GM23338 (cell line): ENCODE results near the gene PDE7B. TPM values are rescaled to one million over a fixed set of nuclear protein-coding genes. Genes with fewer than 3 reads are reported as not detected.

Experiments
- ATAC-seq: fragments of 200-7000 bp; cut with Tn5 transposase; 3 replicates; pipeline ENCODE4 v1.9.1; 2020
- DNase-seq: peaks from one replicate; pipeline ENCODE4 v3.0.0-alpha.2; 2015; ENCODE audit warnings: low spot score
- H2AFZ ChIP-seq: fragments of 200-600 bp; sonication (generic); 2 replicates; pipeline ENCODE4 v1.8.0; 2016; ENCODE audit warnings: antibody characterized with exemption, mild to moderate bottlenecking, moderate library complexity
- H3F3A ChIP-seq: fragments of 200-600 bp; sonication (generic); replicated peaks from 2 replicates; pipeline ENCODE4 v1.8.0; 2017; ENCODE audit warnings: antibody characterized with exemption, mixed run types, low read depth
- H3K27ac ChIP-seq: fragments of 200-600 bp; sonication (generic); 2 replicates; pipeline ENCODE4 v1.6.1; 2016; ENCODE audit warnings: low read depth
- H3K27me3 ChIP-seq: fragments of 200-600 bp; sonication (generic); 2 replicates; pipeline ENCODE4 v1.8.0; 2016; ENCODE audit warnings: mild to moderate bottlenecking, mixed run types, moderate library complexity; ENCODE audit not compliant: insufficient read depth
- H3K36me3 ChIP-seq: fragments of 200-600 bp; sonication (generic); 2 replicates; pipeline ENCODE4 v1.8.0; 2016; ENCODE audit warnings: mild to moderate bottlenecking; ENCODE audit not compliant: insufficient read depth
- H3K4me1 ChIP-seq: fragments of 200-600 bp; sonication (generic); 2 replicates; pipeline ENCODE4 v1.8.0; 2016; ENCODE audit warnings: mild to moderate bottlenecking, moderate library complexity; ENCODE audit not compliant: insufficient read depth
- H3K4me2 ChIP-seq: fragments of 200-600 bp; sonication (generic); 2 replicates; pipeline ENCODE4 v1.7.1; 2017; ENCODE audit warnings: mixed run types
- H3K4me3 ChIP-seq: fragments of 200-600 bp; sonication (generic); 2 replicates; pipeline ENCODE4 v1.6.1; 2016; ENCODE audit warnings: mixed run types
- H3K79me2 ChIP-seq: fragments of 200-600 bp; sonication (generic); replicated peaks from 2 replicates; pipeline ENCODE4 v1.8.0; 2017; ENCODE audit warnings: mild to moderate bottlenecking; ENCODE audit not compliant: insufficient read depth
- H3K9me2 ChIP-seq: fragments of 200-600 bp; sonication (generic); 2 replicates; pipeline ENCODE4 v1.8.0; 2017; ENCODE audit not compliant: insufficient read depth
- H4K20me1 ChIP-seq: fragments of 200-600 bp; sonication (generic); replicated peaks from 2 replicates; pipeline ENCODE4 v1.8.0; 2017; ENCODE audit warnings: mild to moderate bottlenecking; ENCODE audit not compliant: insufficient read depth
- H3K27ac Mint-ChIP-seq: 2 replicates; pipeline ENCODE4 v1.8.0; 2020; ENCODE audit warnings: inconsistent platforms, mild to moderate bottlenecking, moderate library complexity, mixed read lengths
- H3K27me3 Mint-ChIP-seq: 3 replicates; pipeline ENCODE4 v1.8.0; 2022; ENCODE audit warnings: low read depth, mild to moderate bottlenecking, moderate library complexity, mixed read lengths, inconsistent platforms; ENCODE audit not compliant: insufficient read depth, poor library complexity
- H3K36me3 Mint-ChIP-seq: 3 replicates; pipeline ENCODE4 v1.8.0; 2021; ENCODE audit warnings: low read depth, mild to moderate bottlenecking, inconsistent platforms, moderate library complexity, mixed read lengths
- H3K4me1 Mint-ChIP-seq: 3 replicates; pipeline ENCODE4 v1.8.0; 2020; ENCODE audit warnings: mild to moderate bottlenecking, inconsistent platforms, mixed read lengths
- H3K4me3 Mint-ChIP-seq: 3 replicates; pipeline ENCODE4 v1.8.0; 2021; ENCODE audit warnings: moderate library complexity, mild to moderate bottlenecking, inconsistent platforms, mixed read lengths
- H3K9me3 Mint-ChIP-seq: 3 replicates; pipeline ENCODE4 v1.8.0; 2020; ENCODE audit warnings: moderate library complexity, mild to moderate bottlenecking, inconsistent platforms, mixed read lengths
- CREB1 ChIP-seq: fragments of 250-450 bp; sonication (Bioruptor Pico); IDR thresholded peaks from 2 replicates; pipeline ENCODE4 v1.5.0; 2020; ENCODE audit warnings: low read depth, mild to moderate bottlenecking, moderate library complexity
- EZH2 ChIP-seq: fragments of 200-600 bp; sonication (generic); IDR thresholded peaks from one replicate; pipeline ENCODE4 v1.8.0; 2017; ENCODE audit warnings: antibody characterized with exemption, mild to moderate bottlenecking, low read depth; ENCODE audit not compliant: unreplicated experiment
- JUNB ChIP-seq: IDR thresholded peaks from one replicate; pipeline ENCODE4 v1.6.1; 2016; ENCODE audit warnings: antibody characterized with exemption; ENCODE audit not compliant: unreplicated experiment
- NANOG ChIP-seq: IDR thresholded peaks from 2 replicates; pipeline ENCODE4 v1.6.1; 2016; ENCODE audit warnings: antibody characterized with exemption, borderline replicate concordance
- POLR2AphosphoS5 ChIP-seq: IDR thresholded peaks from 2 replicates; pipeline ENCODE4 v1.6.1; 2016; ENCODE audit warnings: antibody characterized with exemption, low read depth
- STAT1 ChIP-seq: IDR thresholded peaks from one replicate; pipeline ENCODE4 v1.6.1; 2016; ENCODE audit warnings: antibody characterized with exemption; ENCODE audit not compliant: unreplicated experiment
- ZNF114 ChIP-seq: fragments of 250-450 bp; sonication (Bioruptor Pico); IDR thresholded peaks from 2 replicates; pipeline ENCODE4 v1.5.0; 2020; ENCODE audit warnings: mild to moderate bottlenecking, moderate library complexity
- ZNF331 ChIP-seq: fragments of 250-450 bp; sonication (Bioruptor Pico); IDR thresholded peaks from 2 replicates; pipeline ENCODE4 v1.5.0; 2020; ENCODE audit warnings: low read depth, mild to moderate bottlenecking, moderate library complexity
- polyA plus RNA-seq: library from polyadenylated mRNA; unstranded; fragments of >200 nt; fragmentation: Nextera tagmentation; extraction: Ambion mirVana; gene quantifications from 2 replicates; pipeline ENCODE4 v1.2.1, GENCODE V29; 2016
- total RNA-seq: library from RNA; depleted of rRNA; stranded (reverse); fragments of >200 nt; shearing (Covaris generic); gene quantifications from 2 replicates; pipeline ENCODE4 v1.2.3, GENCODE V29; 2014
- TF ChIP-seq, protein P1 (sequence below): fragments of 250-450 bp; sonication (Bioruptor Pico); IDR thresholded peaks from 2 replicates; pipeline ENCODE4 v1.5.0; 2020; ENCODE audit warnings: mild to moderate bottlenecking, moderate library complexity

Gene PDE7B
- total and polyA plus RNA-seq, 2 experiments from 2014 or later: 0.07 TPM; not detected in 1

DNA sequence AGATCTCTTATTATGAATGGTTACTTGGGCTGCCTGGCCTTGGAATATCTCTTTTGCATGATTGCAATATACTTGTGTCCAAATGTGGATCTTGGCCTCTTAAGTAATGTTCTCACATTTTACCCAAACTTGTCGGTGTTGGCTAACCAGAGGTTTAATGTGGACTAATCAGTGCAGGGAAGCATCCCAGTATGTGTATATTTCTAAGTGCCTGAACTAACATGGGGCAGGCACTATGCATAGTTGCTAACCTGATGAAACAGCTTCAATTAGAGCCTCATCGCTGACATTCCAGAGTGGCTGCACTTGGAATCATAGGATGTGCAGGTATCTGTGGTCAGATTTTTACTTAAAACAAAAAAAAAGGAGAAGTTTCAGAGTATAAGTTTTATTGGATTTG, 160.0 kb downstream of the PDE7B start (continued):
- TF ChIP-seq, protein P1, sequence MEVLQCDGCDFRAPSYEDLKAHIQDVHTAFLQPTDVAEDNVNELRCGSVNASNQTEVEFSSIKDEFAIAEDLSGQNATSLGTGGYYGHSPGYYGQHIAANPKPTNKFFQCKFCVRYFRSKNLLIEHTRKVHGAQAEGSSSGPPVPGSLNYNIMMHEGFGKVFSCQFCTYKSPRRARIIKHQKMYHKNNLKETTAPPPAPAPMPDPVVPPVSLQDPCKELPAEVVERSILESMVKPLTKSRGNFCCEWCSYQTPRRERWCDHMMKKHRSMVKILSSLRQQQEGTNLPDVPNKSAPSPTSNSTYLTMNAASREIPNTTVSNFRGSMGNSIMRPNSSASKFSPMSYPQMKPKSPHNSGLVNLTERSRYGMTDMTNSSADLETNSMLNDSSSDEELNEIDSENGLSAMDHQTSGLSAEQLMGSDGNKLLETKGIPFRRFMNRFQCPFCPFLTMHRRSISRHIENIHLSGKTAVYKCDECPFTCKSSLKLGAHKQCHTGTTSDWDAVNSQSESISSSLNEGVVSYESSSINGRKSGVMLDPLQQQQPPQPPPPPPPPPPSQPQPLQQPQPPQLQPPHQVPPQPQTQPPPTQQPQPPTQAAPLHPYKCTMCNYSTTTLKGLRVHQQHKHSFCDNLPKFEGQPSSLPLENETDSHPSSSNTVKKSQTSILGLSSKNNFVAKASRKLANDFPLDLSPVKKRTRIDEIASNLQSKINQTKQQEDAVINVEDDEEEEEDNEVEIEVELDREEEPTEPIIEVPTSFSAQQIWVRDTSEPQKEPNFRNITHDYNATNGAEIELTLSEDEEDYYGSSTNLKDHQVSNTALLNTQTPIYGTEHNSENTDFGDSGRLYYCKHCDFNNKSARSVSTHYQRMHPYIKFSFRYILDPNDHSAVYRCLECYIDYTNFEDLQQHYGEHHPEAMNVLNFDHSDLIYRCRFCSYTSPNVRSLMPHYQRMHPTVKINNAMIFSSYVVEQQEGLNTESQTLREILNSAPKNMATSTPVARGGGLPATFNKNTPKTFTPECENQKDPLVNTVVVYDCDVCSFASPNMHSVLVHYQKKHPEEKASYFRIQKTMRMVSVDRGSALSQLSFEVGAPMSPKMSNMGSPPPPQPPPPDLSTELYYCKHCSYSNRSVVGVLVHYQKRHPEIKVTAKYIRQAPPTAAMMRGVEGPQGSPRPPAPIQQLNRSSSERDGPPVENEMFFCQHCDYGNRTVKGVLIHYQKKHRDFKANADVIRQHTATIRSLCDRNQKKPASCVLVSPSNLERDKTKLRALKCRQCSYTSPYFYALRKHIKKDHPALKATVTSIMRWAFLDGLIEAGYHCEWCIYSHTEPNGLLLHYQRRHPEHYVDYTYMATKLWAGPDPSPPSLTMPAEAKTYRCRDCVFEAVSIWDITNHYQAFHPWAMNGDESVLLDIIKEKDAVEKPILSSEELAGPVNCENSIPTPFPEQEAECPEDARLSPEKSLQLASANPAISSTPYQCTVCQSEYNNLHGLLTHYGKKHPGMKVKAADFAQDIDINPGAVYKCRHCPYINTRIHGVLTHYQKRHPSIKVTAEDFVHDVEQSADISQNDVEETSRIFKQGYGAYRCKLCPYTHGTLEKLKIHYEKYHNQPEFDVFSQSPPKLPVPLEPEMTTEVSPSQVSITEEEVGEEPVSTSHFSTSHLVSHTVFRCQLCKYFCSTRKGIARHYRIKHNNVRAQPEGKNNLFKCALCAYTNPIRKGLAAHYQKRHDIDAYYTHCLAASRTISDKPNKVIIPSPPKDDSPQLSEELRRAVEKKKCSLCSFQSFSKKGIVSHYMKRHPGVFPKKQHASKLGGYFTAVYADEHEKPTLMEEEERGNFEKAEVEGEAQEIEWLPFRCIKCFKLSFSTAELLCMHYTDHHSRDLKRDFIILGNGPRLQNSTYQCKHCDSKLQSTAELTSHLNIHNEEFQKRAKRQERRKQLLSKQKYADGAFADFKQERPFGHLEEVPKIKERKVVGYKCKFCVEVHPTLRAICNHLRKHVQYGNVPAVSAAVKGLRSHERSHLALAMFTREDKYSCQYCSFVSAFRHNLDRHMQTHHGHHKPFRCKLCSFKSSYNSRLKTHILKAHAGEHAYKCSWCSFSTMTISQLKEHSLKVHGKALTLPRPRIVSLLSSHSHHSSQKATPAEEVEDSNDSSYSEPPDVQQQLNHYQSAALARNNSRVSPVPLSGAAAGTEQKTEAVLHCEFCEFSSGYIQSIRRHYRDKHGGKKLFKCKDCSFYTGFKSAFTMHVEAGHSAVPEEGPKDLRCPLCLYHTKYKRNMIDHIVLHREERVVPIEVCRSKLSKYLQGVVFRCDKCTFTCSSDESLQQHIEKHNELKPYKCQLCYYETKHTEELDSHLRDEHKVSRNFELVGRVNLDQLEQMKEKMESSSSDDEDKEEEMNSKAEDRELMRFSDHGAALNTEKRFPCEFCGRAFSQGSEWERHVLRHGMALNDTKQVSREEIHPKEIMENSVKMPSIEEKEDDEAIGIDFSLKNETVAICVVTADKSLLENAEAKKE (CRISPR knock-in tag): no peak
- TF ChIP-seq ZNF331 (CRISPR knock-in tag): no peak
- no peak for TF ChIP-seq POLR2AphosphoS5
- no peak for TF ChIP-seq JUNB

DNA sequence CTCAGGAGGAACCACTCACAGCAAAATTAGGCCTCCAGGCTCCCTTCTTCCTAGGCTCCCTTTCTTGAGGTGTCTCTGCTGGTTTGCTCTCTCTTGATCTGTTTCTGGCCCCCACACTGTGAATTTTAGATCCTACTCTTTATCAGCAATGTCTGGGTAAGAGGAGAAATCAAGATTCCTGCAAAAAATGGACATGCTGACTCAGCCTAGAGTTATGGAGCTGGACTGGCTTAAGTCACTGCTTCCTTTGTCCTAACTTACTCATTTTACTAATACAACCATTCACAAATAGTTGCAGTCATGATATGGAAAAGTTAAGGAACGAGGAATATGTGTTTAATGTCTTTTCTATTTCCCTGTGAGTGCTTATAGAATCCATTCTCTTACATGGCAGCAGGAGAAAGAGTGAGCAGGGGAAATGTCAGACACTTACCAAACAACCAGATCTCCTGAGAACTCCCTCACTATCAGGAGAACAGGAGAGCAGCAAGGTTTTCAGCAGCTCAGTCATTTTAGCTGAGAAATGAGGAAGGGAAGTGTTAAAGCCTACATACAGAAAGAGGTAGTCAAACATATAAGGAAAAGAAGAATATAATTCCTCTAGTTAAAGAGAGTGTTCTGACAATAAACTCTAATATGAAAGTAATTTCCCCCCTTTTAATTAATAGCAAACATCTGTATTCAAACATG, 160.8 kb downstream of the PDE7B start:
- H2AFZ ChIP-seq: no peak overlapping the region
- H3K9me2 ChIP-seq: no peaks in the 10 kb centered on the region
- Mint-ChIP-seq H3K27me3 (peaks cover 2% of the 10 kb centered on the region), H3K4me1 (peaks cover 8% of the 10 kb centered on the region), H3K9me3 (peaks cover 13% of the 10 kb centered on the region), H3K27ac (no peak overlapping the region; the same call in 1 of the 2 replicates), H3K36me3 (no peaks in the 10 kb centered on the region), H3K4me3 (no peak overlapping the region)
- ATAC-seq (no peak), DNase-seq (no peak)
- no peak overlapping the region for H3K4me2 ChIP-seq
- no peak overlapping the region for H3K4me3 ChIP-seq
- H3K79me2 ChIP-seq: no peaks in the 10 kb centered on the region
- H3K4me1 ChIP-seq: no peaks in the 10 kb centered on the region
- H3K27me3 ChIP-seq: no peaks in the 10 kb centered on the region
- no peaks in the 10 kb centered on the region for H3K36me3 ChIP-seq
- H3F3A ChIP-seq: no peaks in the 10 kb centered on the region
- no peak overlapping the region for H3K27ac ChIP-seq
- no peaks in the 10 kb centered on the region for H4K20me1 ChIP-seq
- no peak for TF ChIP-seq ZNF114 (CRISPR knock-in tag)
- TF ChIP-seq, protein P1 (CRISPR knock-in tag): no peak
- TF ChIP-seq JUNB: no peak
- TF ChIP-seq NANOG: no peak
- TF ChIP-seq ZNF331 (CRISPR knock-in tag): no peak
- no peak for TF ChIP-seq STAT1
- TF ChIP-seq POLR2AphosphoS5: no peak
- TF ChIP-seq EZH2: no peak
- no peak for TF ChIP-seq CREB1 (CRISPR knock-in tag)
